BJ (cell line): ENCODE results near the gene GCNT1. TPM values are rescaled to one million over a fixed set of nuclear protein-coding genes. Genes with fewer than 3 reads are reported as not detected.

ENCODE experiments used
- CTCF ChIA-PET: fragments of 350-600 bp; formaldehyde crosslinking; extraction: SDS; loops from one replicate; lab custom pipeline; 2021; ENCODE audit warnings: antibody characterized with exemption, inconsistent platforms; lab: Yijun Ruan, JAX
- POLR2A ChIA-PET: fragments of 300-600 bp; sonication (Branson Sonifier 250); formaldehyde crosslinking; extraction: SDS; loops from one replicate; lab custom pipeline; 2021; ENCODE audit warnings: antibody characterized with exemption; lab: Charles Lee
- DNase-seq: peaks from one replicate; pipeline ENCODE4 v3.0.0-alpha.2; 2011; ENCODE audit warnings: low read depth
- H3K27me3 ChIP-seq: 2 replicates; pipeline ENCODE4 v1.6.0; 2011; ENCODE audit warnings: low read length; ENCODE audit not compliant: control insufficient read depth, insufficient read depth
- H3K36me3 ChIP-seq: 2 replicates; pipeline ENCODE4 v1.5.1; 2011; ENCODE audit warnings: low read length; ENCODE audit not compliant: control insufficient read depth, insufficient read depth
- H3K4me3 ChIP-seq: 2 replicates; pipeline ENCODE4 v1.5.1; 2011; ENCODE audit warnings: low read depth, mild to moderate bottlenecking, control low read depth, low read length
- polyA plus RNA-seq: library from polyadenylated mRNA; depleted of rRNA; stranded (reverse); fragments of >200 nt; gene quantifications from 2 replicates; pipeline ENCODE4 v1.2.3, GENCODE V29; 2011
- TF ChIP-seq, protein P1 (sequence below): IDR thresholded peaks from 2 replicates; pipeline ENCODE4 v1.5.1; 2011; ENCODE audit warnings: low read depth, mild to moderate bottlenecking, control low read depth, inconsistent platforms, low read length, moderate library complexity; ENCODE audit not compliant: insufficient read depth

The GCNT1 gene
- polyA plus RNA-seq, 1 experiment: 23.0 TPM

DNA sequence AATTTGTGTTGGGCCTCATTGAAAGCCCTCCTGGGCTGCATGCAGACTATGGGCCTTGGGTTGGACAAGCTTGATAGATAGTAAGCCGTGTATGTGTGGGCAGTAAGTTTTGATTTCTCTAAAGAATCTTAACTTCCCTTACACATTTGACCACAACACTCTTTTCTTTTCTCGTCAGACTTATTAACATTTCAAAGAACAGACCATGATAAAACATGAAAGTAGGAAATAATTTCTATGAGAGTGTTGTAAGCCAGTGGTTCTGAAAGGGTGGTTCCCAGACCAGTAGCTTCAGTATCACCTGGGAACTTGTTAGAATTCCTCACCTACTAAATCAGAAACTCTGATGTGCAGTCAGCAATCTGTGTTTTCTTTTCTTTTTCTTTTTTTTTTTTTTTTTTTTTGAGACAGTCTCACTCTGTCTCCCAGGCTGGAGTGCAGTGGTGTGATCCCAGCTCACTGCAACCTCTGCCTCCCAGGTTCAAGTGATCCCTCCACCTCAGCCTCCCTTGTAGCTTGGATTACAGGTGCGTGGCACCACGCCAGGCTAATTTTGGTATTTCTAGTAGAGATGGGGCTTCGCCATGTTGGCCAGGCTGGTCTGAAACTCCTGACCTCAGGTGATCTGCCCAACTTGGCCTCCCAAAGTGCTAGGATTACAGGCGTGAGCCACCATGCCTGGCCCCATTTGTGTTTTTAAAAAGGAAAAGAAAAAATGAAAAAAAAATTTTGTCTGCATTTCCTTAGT, 20.0 kb upstream of the GCNT1 start:
- H3K27me3 ChIP-seq: no peaks in the 10 kb centered on the region
- CTCF ChIA-PET: interaction anchor here (0.6 to 1.8 kb wide), 2 partner anchors 8 to 19 kb away, joined by 7 to 9 read pairs; no protein-coding TSS in a partner anchor
- DNase-seq: no peak
- POLR2A ChIA-PET: no interaction called here
- H3K4me3 ChIP-seq: no peak overlapping the region
- TF ChIP-seq, protein P1, sequence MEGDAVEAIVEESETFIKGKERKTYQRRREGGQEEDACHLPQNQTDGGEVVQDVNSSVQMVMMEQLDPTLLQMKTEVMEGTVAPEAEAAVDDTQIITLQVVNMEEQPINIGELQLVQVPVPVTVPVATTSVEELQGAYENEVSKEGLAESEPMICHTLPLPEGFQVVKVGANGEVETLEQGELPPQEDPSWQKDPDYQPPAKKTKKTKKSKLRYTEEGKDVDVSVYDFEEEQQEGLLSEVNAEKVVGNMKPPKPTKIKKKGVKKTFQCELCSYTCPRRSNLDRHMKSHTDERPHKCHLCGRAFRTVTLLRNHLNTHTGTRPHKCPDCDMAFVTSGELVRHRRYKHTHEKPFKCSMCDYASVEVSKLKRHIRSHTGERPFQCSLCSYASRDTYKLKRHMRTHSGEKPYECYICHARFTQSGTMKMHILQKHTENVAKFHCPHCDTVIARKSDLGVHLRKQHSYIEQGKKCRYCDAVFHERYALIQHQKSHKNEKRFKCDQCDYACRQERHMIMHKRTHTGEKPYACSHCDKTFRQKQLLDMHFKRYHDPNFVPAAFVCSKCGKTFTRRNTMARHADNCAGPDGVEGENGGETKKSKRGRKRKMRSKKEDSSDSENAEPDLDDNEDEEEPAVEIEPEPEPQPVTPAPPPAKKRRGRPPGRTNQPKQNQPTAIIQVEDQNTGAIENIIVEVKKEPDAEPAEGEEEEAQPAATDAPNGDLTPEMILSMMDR: no peak
- no peaks in the 10 kb centered on the region for H3K36me3 ChIP-seq

DNA sequence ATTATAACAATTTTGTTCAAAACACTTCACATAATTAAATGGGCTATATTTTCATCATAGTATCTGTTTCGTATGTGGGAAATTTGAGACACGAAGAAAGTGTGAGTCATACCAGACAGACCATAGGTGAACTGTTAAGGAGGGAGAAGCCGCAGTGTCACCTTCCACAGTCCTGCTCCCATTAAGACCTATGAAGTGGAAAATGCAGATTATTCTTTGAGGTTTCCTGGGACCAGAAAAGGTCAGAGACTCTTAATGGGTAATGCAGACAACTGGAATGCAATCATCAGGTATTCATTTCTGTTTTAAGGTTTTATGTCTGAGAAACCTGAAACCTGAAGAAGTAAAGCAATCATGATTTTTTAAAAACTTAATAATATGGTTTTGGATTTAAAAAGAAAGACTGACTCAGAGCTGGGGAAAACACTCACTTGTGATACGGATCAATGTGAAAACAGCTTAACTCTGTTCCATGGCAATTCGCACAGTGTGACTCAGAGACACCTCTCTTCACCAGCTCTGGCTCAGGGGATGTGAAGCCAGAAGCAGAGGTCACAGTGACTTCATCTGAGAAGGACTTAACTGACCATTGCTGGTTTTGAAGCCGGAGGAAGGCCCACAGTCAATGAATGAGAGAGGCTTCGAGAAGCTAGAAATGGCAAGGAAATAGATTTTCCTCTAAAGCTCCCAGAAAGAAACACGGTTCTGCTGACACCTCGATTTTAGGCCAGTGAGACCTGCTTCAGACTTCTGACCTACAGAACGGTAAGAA, 17.2 kb upstream of the GCNT1 start:
- POLR2A ChIA-PET: no interaction called here
- Histone ChIP-seq H3K36me3 (no peaks in the 10 kb centered on the region), H3K4me3 (no peak overlapping the region), H3K27me3 (peaks cover 1% of the 10 kb centered on the region; the same call in 1 of the 2 replicates)
- DNase-seq: no peak
- CTCF ChIA-PET: interaction anchor here (0.8 to 1.4 kb wide), 3 partner anchors 22 to 263 kb away, joined by 3 to 13 read pairs (median 6); no protein-coding TSS in a partner anchor
- TF ChIP-seq, protein P1: no peak

DNA sequence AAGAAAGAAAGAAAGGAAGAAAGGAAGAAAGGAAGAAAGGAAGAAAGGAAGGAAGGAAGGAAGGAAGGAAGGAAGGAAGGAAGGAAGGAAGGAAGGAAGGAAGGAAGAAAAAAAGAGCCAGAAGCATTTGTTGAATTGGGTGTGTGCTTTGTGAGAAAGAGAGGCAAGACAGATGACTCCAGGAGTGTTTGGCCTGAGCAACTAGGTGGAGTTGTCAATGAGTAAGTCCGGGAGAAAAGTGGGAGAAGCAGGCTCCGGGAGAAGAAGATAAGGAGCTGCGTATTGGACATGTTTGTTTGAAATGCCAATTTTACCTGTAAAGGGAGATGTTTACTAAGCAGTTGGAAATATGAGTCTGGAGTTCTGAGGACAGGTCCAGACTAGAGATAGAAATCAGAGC, 15.1 kb upstream of the GCNT1 start:
- no peak for DNase-seq
- Histone ChIP-seq H3K36me3 (no peaks in the 10 kb centered on the region), H3K4me3 (no peak overlapping the region), H3K27me3 (peaks cover 1% of the 10 kb centered on the region; the same call in 1 of the 2 replicates)
- ChIA-PET POLR2A (no interaction called here), CTCF (interaction anchor here (1.2 to 6.3 kb wide), 3 partner anchors 24 to 258 kb away, joined by 3 to 75 read pairs (median 43); no protein-coding TSS in a partner anchor)
- TF ChIP-seq, protein P1: no peak

DNA sequence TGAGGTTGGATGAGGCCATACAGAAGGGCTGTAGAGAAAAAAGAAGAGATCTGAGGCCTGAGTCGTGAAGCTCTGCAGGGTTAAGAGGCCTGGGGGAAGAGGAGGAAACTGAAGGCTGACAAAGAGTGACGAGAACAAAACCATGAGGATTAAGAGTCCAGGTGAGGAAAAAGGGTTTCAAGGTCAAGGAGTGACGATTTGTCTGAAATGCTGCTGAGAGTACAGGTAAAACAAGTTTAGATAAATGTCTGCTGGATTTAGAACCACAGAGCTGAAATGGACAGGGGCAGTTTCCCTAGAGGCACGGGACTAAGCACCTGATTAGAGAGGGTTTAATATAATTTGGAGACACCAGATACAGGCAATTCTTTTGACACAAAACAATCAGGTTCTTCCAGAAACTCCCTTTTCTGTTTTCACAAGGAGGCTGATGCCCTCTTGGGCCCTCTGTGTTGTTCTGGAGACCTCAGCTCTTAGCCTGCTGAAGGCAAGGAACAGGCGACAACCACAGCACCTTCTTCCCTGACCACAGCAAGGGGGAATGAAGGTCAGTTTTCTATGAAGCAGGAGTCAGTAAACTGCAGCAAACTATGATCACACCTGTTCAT, 14.6 kb upstream of the GCNT1 start:
- H3K4me3 ChIP-seq: no peak overlapping the region
- TF ChIP-seq, protein P1: no peak
- DNase-seq: no peak
- ChIA-PET POLR2A (no interaction called here), CTCF (interaction anchor here (1.2 to 6.3 kb wide), 3 partner anchors 25 to 258 kb away, joined by 3 to 75 read pairs (median 43); no protein-coding TSS in a partner anchor)
- no peaks in the 10 kb centered on the region for H3K36me3 ChIP-seq
- H3K27me3 ChIP-seq: peaks cover 1% of the 10 kb centered on the region; the same call in 1 of the 2 replicates

DNA sequence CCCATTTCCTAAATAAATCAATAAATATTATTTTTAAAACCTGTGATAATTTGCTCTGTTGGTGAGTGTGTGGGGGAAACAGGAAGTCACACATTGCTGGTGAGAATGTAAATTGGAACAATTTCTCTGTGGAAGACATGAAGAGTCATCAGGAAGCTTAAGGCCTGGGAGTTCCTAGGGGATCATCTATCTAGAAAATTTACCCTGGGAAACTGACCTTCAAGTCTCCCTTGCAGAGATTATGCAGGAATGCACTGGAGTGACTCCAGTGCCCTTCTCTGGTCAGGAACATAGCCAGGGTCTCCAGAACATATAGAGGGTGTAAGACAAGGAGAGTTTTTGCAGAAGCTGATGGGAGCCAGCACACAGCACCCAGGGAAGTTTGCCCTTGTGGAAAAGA, 13.0 kb upstream of the GCNT1 start:
- TF ChIP-seq, protein P1: no peak
- CTCF ChIA-PET: interaction anchor here (1.3 to 6.3 kb wide), 4 partner anchors 164 to 256 kb away, joined by 5 to 75 read pairs (median 26); no protein-coding TSS in a partner anchor
- Histone ChIP-seq H3K36me3 (no peaks in the 10 kb centered on the region), H3K4me3 (no peak overlapping the region), H3K27me3 (peaks cover 1% of the 10 kb centered on the region; the same call in 1 of the 2 replicates)
- POLR2A ChIA-PET: no interaction called here
- DNase-seq: no peak
